ENCODE measurements around the gene MLLT1. TPM values are rescaled to one million over a fixed set of nuclear protein-coding genes. Genes with fewer than 3 reads are reported as not detected.

Gene MLLT1
- total and polyA plus RNA-seq, 2 of the 8 experiments (the other 6 are each of a cell fraction or from before 2014, with no cell fraction given) = 18.8 to 45.1 TPM

- H2BK5ac ChIP-seq (ENCODE audit: low read depth, low read length) = no peak overlapping the region
- H2BK20ac ChIP-seq (ENCODE audit: low read length) = no peak overlapping the region
- ChIA-PET POLR2A (ENCODE audit: partially characterized antibody) (no interaction called here), CTCF (ENCODE audit: partially characterized antibody) (interaction anchor here (1.0 to 1.1 kb wide), 2 partner anchors 9 to 15 kb away, joined by 3 to 4 read pairs; no protein-coding TSS in a partner anchor)
- no peaks in the 10 kb centered on the region for H3K79me2 ChIP-seq (ENCODE audit: control insufficient read depth in 1 of 2, insufficient read depth in 2 of 2, low read length in 2 of 2)
- no peak overlapping the region for H2BK120ac ChIP-seq (replicated peaks; ENCODE audit: low read depth, low read length)
- WGBS, 2 experiments (ENCODE audit: extremely low coverage in 1 of 2, insufficient coverage in 1 of 2, insufficient read length in 1 of 2, insufficient replicate concordance in 2 of 2, low coverage in 1 of 2, low lambda C conversion rate in 2 of 2, missing lambda C conversion rate in 1 of 2) = 78% methylated on average over 5 of the region's 5 CpGs; no CpG with 5 or more reads in 1 of the 2 experiments
- no peak overlapping the region for H2BK15ac ChIP-seq (ENCODE audit: low read length)
- H3K27ac ChIP-seq (ENCODE audit: low read depth, low read length) = no peak overlapping the region
- no peak overlapping the region for H3K4me3 ChIP-seq (ENCODE audit: extremely low read depth in 1 of 4, insufficient read depth in 2 of 4, low read depth in 3 of 4, low read length in 4 of 4)
- H4K5ac ChIP-seq (ENCODE audit: insufficient read length, low read depth, low read length) = no peak overlapping the region
- no peak overlapping the region for H3K18ac ChIP-seq (ENCODE audit: extremely low read depth, low read length)
- no peak overlapping the region for H2AK5ac ChIP-seq (ENCODE audit: low read depth, low read length)
- no peak overlapping the region for H3K14ac ChIP-seq (ENCODE audit: insufficient read length)
- no peak overlapping the region for H2BK12ac ChIP-seq (ENCODE audit: low read depth, low read length)
- DNase-seq (ENCODE audit: low read depth in 1 of 2, low spot score in 2 of 2) (no peak), FAIRE-seq (no peak)
- no peaks in the 10 kb centered on the region for H3K79me1 ChIP-seq (ENCODE audit: low read depth, low read length)
- H3K9ac ChIP-seq (replicated peaks in 1 of 4; ENCODE audit: extremely low read depth in 1 of 4, low read depth in 3 of 4, low read length in 3 of 4) = no peak overlapping the region
- H2AFZ ChIP-seq (ENCODE audit: low read length) = no peak overlapping the region
- H4K8ac ChIP-seq (ENCODE audit: extremely low read depth, insufficient read depth, low read length) = no peak overlapping the region
- no peaks in the 10 kb centered on the region for H4K20me1 ChIP-seq (replicated peaks in 1 of 2; ENCODE audit: control insufficient read depth in 1 of 2, insufficient read depth in 2 of 2, low read length in 2 of 2)
- no peaks in the 10 kb centered on the region for H3K4me1 ChIP-seq (replicated peaks in 1 of 4; ENCODE audit: control insufficient read depth in 3 of 4, insufficient read depth in 4 of 4, low read length in 3 of 4)
- H3K56ac ChIP-seq (replicated peaks; ENCODE audit: insufficient read length, low read depth, low read length) = no peak overlapping the region
- H4K91ac ChIP-seq (replicated peaks; ENCODE audit: insufficient read length, low read length) = no peak overlapping the region
- no peak overlapping the region for H3K4ac ChIP-seq (replicated peaks; ENCODE audit: insufficient read length, low read depth, low read length)
- H3K4me2 ChIP-seq (ENCODE audit: insufficient read depth in 1 of 2, low read depth in 2 of 2, low read length in 2 of 2) = no peak overlapping the region
- H3K36me3 ChIP-seq (ENCODE audit: control insufficient read depth in 2 of 4, insufficient read depth in 4 of 4, low read length in 3 of 4) = no peaks in the 10 kb centered on the region
- H3K27me3 ChIP-seq (replicated peaks in 1 of 4; ENCODE audit: control insufficient read depth in 3 of 4, extremely low read depth in 1 of 4, insufficient read depth in 3 of 4, low read length in 3 of 4) = no peaks in the 10 kb centered on the region
- no peak overlapping the region for H3K23ac ChIP-seq (ENCODE audit: insufficient read length)
- H3K23me2 ChIP-seq (ENCODE audit: low read depth, low read length) = no peaks in the 10 kb centered on the region
- H3K9me3 ChIP-seq (ENCODE audit: insufficient read depth in 2 of 2, low read depth in 1 of 2, low read length in 1 of 2) = peaks cover 22 to 44% of the 10 kb centered on the region in 2 experiments
- no peak for TF ChIP-seq BACH1 (IDR thresholded peaks at IDR 0.05; ENCODE audit: low read length)
Measured at GRCh38 chr19:6298413-6298812, 18.6 kb upstream of the MLLT1 start.
